Measurements from ENCODE around the gene RASA2. TPM values are rescaled to one million over a fixed set of nuclear protein-coding genes. Genes with fewer than 3 reads are reported as not detected.

The RASA2 gene
- polyA plus RNA-seq, 1 of the 3 experiments (the other 2 are of a cell fraction), result 2.4 TPM

DNA sequence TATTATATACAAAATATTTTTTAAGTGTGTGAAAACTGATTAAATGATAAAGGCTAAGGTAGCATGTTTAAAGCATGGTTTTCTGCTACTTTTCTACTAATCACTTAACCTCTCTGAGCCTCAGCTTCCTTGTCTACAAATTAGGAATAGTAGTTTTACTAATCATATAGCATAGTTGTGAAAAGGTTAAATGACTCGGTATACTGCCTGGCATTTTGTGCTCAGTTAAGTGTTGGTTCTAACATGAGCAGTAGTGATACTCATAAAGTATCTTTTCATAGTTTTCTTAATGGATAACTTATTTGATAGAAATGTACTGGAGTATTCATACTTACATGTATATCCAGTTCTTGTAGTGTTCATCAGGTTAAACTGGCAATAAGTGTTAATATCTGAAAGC is 13.6 kb downstream of the RASA2 start:
- Histone ChIP-seq H3K9me2 (no peaks in the 10 kb centered on the region), H3K27me3 (ENCODE audit: insufficient read depth) (no peaks in the 10 kb centered on the region), H3K36me3 (replicated peaks in 1 of 2; ENCODE audit: control insufficient read depth in 1 of 2, insufficient read depth in 2 of 2, low read length in 1 of 2) (peaks cover 4 to 9% of the 10 kb centered on the region in 2 experiments), H4K20me1 (ENCODE audit: insufficient read depth) (peaks cover 15% of the 10 kb centered on the region), H3K9ac (no peak overlapping the region), H2AFZ (ENCODE audit: low read depth) (no peak overlapping the region), H3K4me2 (no peak overlapping the region), H3K27ac (ENCODE audit: low read depth in 2 of 2, low read length in 1 of 2) (no peak overlapping the region), H3K4me1 (ENCODE audit: control insufficient read depth in 1 of 2, insufficient read depth in 2 of 2, low read depth in 1 of 2, low read length in 1 of 2) (no peaks in the 10 kb centered on the region), H3K79me2 (ENCODE audit: insufficient read depth) (peaks cover 96% of the 10 kb centered on the region), H3K9me3 (no peaks in the 10 kb centered on the region), H3F3A (replicated peaks; ENCODE audit: insufficient read depth) (no peaks in the 10 kb centered on the region), H3K4me3 (ENCODE audit: low read depth in 2 of 2, low read length in 1 of 2) (no peak overlapping the region)
- 97% methylated on average over 1 of the region's 1 CpG for WGBS (ENCODE audit: low lambda C conversion rate)
- DNase-seq, result no peak
- no peak for TF ChIP-seq SIN3A (IDR thresholded peaks at IDR 0.05; ENCODE audit: borderline replicate concordance, low read depth, low read length)
- TF ChIP-seq, protein P1, sequence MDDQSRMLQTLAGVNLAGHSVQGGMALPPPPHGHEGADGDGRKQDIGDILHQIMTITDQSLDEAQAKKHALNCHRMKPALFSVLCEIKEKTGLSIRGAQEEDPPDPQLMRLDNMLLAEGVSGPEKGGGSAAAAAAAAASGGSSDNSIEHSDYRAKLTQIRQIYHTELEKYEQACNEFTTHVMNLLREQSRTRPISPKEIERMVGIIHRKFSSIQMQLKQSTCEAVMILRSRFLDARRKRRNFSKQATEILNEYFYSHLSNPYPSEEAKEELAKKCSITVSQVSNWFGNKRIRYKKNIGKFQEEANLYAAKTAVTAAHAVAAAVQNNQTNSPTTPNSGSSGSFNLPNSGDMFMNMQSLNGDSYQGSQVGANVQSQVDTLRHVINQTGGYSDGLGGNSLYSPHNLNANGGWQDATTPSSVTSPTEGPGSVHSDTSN (IDR thresholded peaks at IDR 0.05), result no peak
- TF ChIP-seq MXI1 (IDR thresholded peaks at IDR 0.05; ENCODE audit: low read depth, low read length), result no peak
- TF ChIP-seq NRF1 (IDR thresholded peaks at IDR 0.05; ENCODE audit: low read depth, low read length), result no peak
- no peak for TF ChIP-seq FOXM1 (IDR thresholded peaks at IDR 0.05; ENCODE audit: low read depth)
- no peak for TF ChIP-seq FOSL2 (IDR thresholded peaks at IDR 0.05; ENCODE audit: borderline replicate concordance, low read depth)
- no peak for TF ChIP-seq NFIC (IDR thresholded peaks at IDR 0.05; ENCODE audit: borderline replicate concordance)
- no peak for TF ChIP-seq TAF1 (IDR thresholded peaks at IDR 0.05; ENCODE audit: borderline replicate concordance, low read depth, low read length)
- no peak for TF ChIP-seq JUND (IDR thresholded peaks at IDR 0.05)
- TF ChIP-seq YY1 (IDR thresholded peaks at IDR 0.05; ENCODE audit: low read depth), result no peak
- TF ChIP-seq, protein P2, sequence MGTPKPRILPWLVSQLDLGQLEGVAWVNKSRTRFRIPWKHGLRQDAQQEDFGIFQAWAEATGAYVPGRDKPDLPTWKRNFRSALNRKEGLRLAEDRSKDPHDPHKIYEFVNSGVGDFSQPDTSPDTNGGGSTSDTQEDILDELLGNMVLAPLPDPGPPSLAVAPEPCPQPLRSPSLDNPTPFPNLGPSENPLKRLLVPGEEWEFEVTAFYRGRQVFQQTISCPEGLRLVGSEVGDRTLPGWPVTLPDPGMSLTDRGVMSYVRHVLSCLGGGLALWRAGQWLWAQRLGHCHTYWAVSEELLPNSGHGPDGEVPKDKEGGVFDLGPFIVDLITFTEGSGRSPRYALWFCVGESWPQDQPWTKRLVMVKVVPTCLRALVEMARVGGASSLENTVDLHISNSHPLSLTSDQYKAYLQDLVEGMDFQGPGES (IDR thresholded peaks at IDR 0.05; ENCODE audit: low read depth, low read length), result no peak
- TF ChIP-seq, protein P3, sequence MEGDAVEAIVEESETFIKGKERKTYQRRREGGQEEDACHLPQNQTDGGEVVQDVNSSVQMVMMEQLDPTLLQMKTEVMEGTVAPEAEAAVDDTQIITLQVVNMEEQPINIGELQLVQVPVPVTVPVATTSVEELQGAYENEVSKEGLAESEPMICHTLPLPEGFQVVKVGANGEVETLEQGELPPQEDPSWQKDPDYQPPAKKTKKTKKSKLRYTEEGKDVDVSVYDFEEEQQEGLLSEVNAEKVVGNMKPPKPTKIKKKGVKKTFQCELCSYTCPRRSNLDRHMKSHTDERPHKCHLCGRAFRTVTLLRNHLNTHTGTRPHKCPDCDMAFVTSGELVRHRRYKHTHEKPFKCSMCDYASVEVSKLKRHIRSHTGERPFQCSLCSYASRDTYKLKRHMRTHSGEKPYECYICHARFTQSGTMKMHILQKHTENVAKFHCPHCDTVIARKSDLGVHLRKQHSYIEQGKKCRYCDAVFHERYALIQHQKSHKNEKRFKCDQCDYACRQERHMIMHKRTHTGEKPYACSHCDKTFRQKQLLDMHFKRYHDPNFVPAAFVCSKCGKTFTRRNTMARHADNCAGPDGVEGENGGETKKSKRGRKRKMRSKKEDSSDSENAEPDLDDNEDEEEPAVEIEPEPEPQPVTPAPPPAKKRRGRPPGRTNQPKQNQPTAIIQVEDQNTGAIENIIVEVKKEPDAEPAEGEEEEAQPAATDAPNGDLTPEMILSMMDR (IDR thresholded peaks at IDR 0.05), result no peak
- CTCF ChIA-PET, result interaction anchor here (1.1 kb wide), 1 partner anchor 412 kb away, joined by 3 read pairs; no protein-coding TSS in a partner anchor
- POLR2A ChIA-PET, result no interaction called here

DNA sequence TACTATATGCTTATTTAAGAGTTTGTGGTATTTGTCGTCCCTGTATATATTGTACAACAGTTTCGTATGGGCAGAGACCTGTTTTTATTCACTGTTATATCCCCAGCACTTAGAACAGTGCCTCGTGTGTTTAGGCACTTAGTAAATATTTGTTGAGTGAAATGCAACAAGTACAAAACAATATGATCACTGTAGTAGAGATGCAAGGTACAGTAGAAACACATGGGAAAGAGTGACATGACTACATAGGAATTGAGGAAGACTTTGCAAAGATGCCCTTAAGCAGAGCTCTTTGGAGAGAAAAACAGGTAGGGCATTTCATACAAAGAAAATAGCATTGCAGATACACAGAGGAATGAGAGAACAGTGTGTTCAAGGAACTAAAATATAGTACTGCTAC is 18.3 kb downstream of the RASA2 start:
- ChIA-PET POLR2A (no interaction called here), CTCF (interaction anchor here (0.9 to 1.5 kb wide), 2 partner anchors 13 to 72 kb away, joined by 3 to 5 read pairs; no protein-coding TSS in a partner anchor)

More for the DNA sequence above, 18.3 kb downstream of the RASA2 start:
- H3K36me3 ChIP-seq (replicated peaks in 1 of 2; ENCODE audit: control insufficient read depth in 1 of 2, insufficient read depth in 2 of 2, low read length in 1 of 2), result peaks cover 4 to 17% of the 10 kb centered on the region in 2 experiments
- DNase-seq, result no peak
- H3K27ac ChIP-seq (ENCODE audit: low read depth in 2 of 2, low read length in 1 of 2), result no peak overlapping the region
- H3K9ac ChIP-seq, result no peak overlapping the region
- no peak for TF ChIP-seq SIN3A (IDR thresholded peaks at IDR 0.05; ENCODE audit: borderline replicate concordance, low read depth, low read length)
- TF ChIP-seq FOXM1 (IDR thresholded peaks at IDR 0.05; ENCODE audit: low read depth), result no peak
- TF ChIP-seq, protein P2 (IDR thresholded peaks at IDR 0.05; ENCODE audit: low read depth, low read length), result no peak
- no peak for TF ChIP-seq GABPA (IDR thresholded peaks at IDR 0.05; ENCODE audit: low read depth)
- no peak for TF ChIP-seq SMC3 (IDR thresholded peaks at IDR 0.05; ENCODE audit: low read depth, low read length)
- no peak for TF ChIP-seq FOXJ3 (CRISPR knock-in tag; IDR thresholded peaks at IDR 0.05)
- TF ChIP-seq MEF2A (IDR thresholded peaks at IDR 0.05; ENCODE audit: borderline replicate concordance, low read depth), result no peak
- TF ChIP-seq, protein P4, sequence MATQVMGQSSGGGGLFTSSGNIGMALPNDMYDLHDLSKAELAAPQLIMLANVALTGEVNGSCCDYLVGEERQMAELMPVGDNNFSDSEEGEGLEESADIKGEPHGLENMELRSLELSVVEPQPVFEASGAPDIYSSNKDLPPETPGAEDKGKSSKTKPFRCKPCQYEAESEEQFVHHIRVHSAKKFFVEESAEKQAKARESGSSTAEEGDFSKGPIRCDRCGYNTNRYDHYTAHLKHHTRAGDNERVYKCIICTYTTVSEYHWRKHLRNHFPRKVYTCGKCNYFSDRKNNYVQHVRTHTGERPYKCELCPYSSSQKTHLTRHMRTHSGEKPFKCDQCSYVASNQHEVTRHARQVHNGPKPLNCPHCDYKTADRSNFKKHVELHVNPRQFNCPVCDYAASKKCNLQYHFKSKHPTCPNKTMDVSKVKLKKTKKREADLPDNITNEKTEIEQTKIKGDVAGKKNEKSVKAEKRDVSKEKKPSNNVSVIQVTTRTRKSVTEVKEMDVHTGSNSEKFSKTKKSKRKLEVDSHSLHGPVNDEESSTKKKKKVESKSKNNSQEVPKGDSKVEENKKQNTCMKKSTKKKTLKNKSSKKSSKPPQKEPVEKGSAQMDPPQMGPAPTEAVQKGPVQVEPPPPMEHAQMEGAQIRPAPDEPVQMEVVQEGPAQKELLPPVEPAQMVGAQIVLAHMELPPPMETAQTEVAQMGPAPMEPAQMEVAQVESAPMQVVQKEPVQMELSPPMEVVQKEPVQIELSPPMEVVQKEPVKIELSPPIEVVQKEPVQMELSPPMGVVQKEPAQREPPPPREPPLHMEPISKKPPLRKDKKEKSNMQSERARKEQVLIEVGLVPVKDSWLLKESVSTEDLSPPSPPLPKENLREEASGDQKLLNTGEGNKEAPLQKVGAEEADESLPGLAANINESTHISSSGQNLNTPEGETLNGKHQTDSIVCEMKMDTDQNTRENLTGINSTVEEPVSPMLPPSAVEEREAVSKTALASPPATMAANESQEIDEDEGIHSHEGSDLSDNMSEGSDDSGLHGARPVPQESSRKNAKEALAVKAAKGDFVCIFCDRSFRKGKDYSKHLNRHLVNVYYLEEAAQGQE (IDR thresholded peaks at IDR 0.05; ENCODE audit: low read depth, low read length), result no peak
- no peak for TF ChIP-seq POLR2AphosphoS5 (IDR thresholded peaks at IDR 0.05; ENCODE audit: low read depth, low read length)
- no peak for TF ChIP-seq YY1 (IDR thresholded peaks at IDR 0.05; ENCODE audit: low read depth)
- H3K4me2 ChIP-seq, result no peak overlapping the region
- H2AFZ ChIP-seq (ENCODE audit: low read depth), result no peak overlapping the region
- H3K27me3 ChIP-seq (ENCODE audit: insufficient read depth), result no peaks in the 10 kb centered on the region
- peaks cover 14% of the 10 kb centered on the region for H4K20me1 ChIP-seq (ENCODE audit: insufficient read depth)
- H3F3A ChIP-seq (replicated peaks; ENCODE audit: insufficient read depth), result no peaks in the 10 kb centered on the region
- whole genome bisulfite sequencing (ENCODE audit: low lambda C conversion rate), result 91% methylated on average over 3 of the region's 3 CpGs
- no peaks in the 10 kb centered on the region for H3K9me3 ChIP-seq
- no peaks in the 10 kb centered on the region for H3K4me1 ChIP-seq (ENCODE audit: control insufficient read depth in 1 of 2, insufficient read depth in 2 of 2, low read depth in 1 of 2, low read length in 1 of 2)
- peaks cover 94% of the 10 kb centered on the region for H3K79me2 ChIP-seq (ENCODE audit: insufficient read depth)
- no peak overlapping the region for H3K4me3 ChIP-seq (ENCODE audit: low read depth in 2 of 2, low read length in 1 of 2)
- H3K9me2 ChIP-seq, result no peaks in the 10 kb centered on the region
